Measurements from ENCODE around the gene IGLL5. TPM values are rescaled to one million over a fixed set of nuclear protein-coding genes. Genes with fewer than 3 reads are reported as not detected.

Gene IGLL5
- total and polyA plus RNA-seq, 2 donors (not counting 3 experiments of a cell fraction or from before 2014, with no cell fraction given), result not detected

- Histone ChIP-seq H3K4me3 (replicated peaks in 1 of 3; ENCODE audit: insufficient read depth in 1 of 3, low read depth in 1 of 3, low read length in 3 of 3) (no peak overlapping the region), H3K4me2 (ENCODE audit: insufficient read depth, low read length) (no peak overlapping the region), H3K9me3 (replicated peaks; ENCODE audit: control insufficient read depth, insufficient read depth, low read length) (no peaks in the 10 kb centered on the region), H2AFZ (ENCODE audit: low read depth, low read length) (no peak overlapping the region), H3K27ac (ENCODE audit: insufficient read depth, low read depth, low read length) (no peak overlapping the region), H3K4me1 (ENCODE audit: control insufficient read depth, extremely low read depth, insufficient read depth, low read length) (no peaks in the 10 kb centered on the region), H3K79me2 (ENCODE audit: control insufficient read depth, insufficient read depth, low read length) (no peaks in the 10 kb centered on the region), H3K27me3 (ENCODE audit: control insufficient read depth in 2 of 2, insufficient read depth in 2 of 2, low read length in 2 of 2) (peaks cover 2 to 5% of the 10 kb centered on the region in 2 experiments), H3K36me3 (ENCODE audit: control insufficient read depth in 2 of 2, extremely low read depth in 1 of 2, insufficient read depth in 2 of 2, low read length in 2 of 2) (no peaks in the 10 kb centered on the region), H3K9me1 (replicated peaks; ENCODE audit: control insufficient read depth, extremely low read depth, insufficient read depth, low read length) (no peaks in the 10 kb centered on the region), H3K9ac (replicated peaks; ENCODE audit: extremely low read depth, insufficient read depth, low read length) (no peak overlapping the region), H4K20me1 (replicated peaks; ENCODE audit: control insufficient read depth, extremely low read depth, insufficient read depth, low read length) (no peaks in the 10 kb centered on the region)
- DNase-seq (ENCODE audit: low read depth, low spot score), result no peak
- no peak for FAIRE-seq
- ChIA-PET CTCF (no interaction called here), POLR2A (no interaction called here)
- TF ChIP-seq JUN (IDR thresholded peaks at IDR 0.05; ENCODE audit: borderline replicate concordance, insufficient read depth, insufficient read length, low read depth) (no peak), CTCF (IDR thresholded peaks at IDR 0.05; ENCODE audit: extremely low read depth in 1 of 2, insufficient read depth in 1 of 2, low read depth in 1 of 2, low read length in 2 of 2) (no peak), MAX (IDR thresholded peaks at IDR 0.05; ENCODE audit: insufficient read depth, insufficient read length) (no peak), MYC (IDR thresholded peaks at IDR 0.05; ENCODE audit: low read depth, low read length) (no peak), GATA2 (IDR thresholded peaks at IDR 0.05; ENCODE audit: insufficient read depth, insufficient read length, low read depth, low read length) (no peak), EZH2 (IDR thresholded peaks at IDR 0.05; ENCODE audit: borderline replicate concordance, low read depth, low read length, severe bottlenecking) (no peak), POLR2A (IDR thresholded peaks at IDR 0.05; ENCODE audit: low read depth, low read length) (no peak)
- dilution Hi-C loops (cut with MboI; ENCODE audit: extremely low pct_ligation_motif_present, low sequenced_read_pairs) (no loop called here), intact Hi-C loops (cut with micrococcal nuclease) (no loop called here)
- BruUV-seq (replicated peaks), result no TSS peak
Observed at GRCh38 chr22:22891139-22891621, 3.6 kb downstream of the IGLL5 start.

All from endothelial cell of umbilical vein (primary cell).